NCI-H2081 treated with DMSO at 0.1 percent for 48 hours (cell line): Measurements from ENCODE around the gene PCNX2.
"Not testable (repeated sequence)": the region's sequence is repeated elsewhere in the genome, so short reads cannot be mapped to it uniquely, and the experiment has no call there.

Source experiments
- DNase-seq: peaks from one replicate; lab custom pipeline; 2025; lab: John Stamatoyannopoulos, UW

The PCNX2 gene

DNA sequence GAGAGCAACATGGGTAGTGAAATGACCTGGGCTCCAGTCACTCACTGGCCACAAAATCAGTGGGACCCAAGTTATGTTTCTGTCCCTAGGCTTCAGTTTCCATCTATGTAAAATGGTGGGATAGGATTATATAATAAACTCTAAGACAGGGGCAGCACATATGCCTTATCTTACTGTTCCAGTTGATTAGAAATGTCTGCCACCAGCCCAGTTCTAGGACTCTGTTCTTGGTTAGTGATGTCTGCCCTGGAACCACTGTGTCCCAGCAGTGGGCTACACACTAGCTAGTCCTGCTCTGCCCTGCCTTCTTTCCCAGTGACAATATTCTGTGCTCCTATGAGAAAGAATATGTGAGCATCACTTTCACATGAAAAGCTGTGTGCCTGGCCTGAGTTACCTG lies 138.3 kb downstream of the PCNX2 start:
- no peak for DNase-seq

DNA sequence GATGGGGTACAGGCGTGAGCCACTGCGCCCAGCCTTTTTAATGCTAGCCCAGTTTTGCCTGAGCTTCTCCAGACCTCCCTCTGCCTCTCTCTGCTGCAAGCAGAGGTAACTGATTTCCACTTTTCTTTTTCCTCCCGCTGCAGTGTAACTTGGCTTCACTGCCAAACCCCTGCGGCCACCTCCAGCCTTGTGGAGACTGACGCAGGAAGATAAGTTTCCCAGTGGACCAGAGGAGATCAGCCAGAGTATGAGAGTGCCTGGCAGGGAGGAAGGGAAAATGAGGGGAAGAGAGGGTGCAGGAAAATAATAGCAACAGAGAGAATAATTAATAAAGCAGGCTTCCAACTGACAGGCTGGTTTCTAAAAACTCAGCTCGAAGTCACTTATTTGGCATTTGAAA lies 143.7 kb downstream of the PCNX2 start:
- no peak for DNase-seq

DNA sequence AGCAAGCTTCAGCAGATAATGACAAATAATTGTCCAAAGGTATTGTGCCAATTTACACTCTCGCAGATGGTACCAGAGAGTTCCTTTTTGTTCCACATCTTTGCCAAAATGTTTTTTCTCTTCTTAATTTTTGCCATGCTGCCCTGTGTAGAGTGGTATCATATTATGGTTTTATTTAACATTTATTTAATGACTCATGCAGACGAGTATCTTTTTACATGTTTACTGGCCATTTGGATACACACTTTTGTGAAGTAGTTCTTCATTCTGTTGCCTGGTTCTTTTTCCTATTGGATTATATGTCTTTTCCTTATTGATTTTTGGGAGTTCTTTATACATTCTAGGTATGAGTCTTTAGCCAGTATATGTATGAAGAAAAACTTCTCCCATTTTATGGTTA lies 151.1 kb downstream of the PCNX2 start:
- DNase-seq = no peak

DNA sequence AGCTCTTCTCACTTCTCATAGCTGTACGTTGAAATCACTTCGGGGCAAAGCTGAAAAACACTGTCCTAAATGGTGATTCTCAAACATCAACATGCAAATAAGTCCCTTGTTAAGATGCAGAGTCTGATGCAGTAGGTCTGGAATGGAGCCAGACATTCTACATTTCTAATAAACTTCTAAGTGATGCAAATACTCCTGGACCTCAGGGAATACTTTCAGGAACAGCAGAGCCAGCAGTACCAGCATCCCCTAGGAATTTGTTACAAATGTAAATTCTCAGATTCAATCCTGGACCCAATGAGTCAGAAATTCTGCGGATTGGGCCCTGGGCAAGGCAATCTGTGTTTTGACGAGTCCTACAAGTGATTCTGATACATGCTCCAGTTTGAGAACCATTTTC lies 152.3 kb downstream of the PCNX2 start:
- DNase-seq = no peak

DNA sequence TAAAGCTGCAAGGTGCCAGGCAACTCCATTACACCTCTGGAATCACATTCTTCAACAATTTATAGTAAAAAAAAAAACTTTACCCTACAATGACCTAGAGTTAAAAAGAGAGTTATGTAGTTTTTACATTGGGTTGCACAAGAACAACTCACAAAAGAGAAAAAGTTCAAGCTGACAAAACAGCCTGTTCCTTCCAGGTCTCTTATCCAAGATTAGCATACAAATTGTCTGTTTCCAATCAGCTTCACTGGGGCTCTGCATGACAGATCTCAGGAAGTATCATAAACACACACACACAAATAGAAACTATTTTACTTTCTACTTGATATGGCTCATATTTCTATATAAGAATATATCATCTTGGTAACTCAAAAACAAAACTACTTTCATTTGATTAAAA lies 154.6 kb downstream of the PCNX2 start:
- DNase-seq = no peak

DNA sequence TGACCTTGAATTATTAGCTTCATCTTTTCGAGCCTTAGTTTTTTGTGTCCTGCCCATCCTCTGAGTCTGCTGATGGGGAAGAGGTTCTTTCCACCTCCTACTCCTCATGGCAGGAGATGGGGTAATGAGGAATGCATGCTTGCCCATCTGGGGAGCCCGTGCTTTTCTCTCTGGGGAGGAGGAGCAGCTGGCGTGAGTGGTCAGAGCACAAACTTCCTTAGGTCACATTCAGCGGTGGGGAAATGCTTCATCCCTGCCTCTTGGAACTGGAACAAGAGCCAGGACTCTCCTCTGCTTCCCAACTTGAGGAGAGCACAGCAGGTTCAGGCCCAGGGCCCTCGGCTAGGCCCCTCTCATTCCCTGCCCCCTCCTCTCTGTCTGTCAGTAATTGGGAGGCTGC lies 155.0 kb downstream of the PCNX2 start:
- DNase-seq = no peak

DNA sequence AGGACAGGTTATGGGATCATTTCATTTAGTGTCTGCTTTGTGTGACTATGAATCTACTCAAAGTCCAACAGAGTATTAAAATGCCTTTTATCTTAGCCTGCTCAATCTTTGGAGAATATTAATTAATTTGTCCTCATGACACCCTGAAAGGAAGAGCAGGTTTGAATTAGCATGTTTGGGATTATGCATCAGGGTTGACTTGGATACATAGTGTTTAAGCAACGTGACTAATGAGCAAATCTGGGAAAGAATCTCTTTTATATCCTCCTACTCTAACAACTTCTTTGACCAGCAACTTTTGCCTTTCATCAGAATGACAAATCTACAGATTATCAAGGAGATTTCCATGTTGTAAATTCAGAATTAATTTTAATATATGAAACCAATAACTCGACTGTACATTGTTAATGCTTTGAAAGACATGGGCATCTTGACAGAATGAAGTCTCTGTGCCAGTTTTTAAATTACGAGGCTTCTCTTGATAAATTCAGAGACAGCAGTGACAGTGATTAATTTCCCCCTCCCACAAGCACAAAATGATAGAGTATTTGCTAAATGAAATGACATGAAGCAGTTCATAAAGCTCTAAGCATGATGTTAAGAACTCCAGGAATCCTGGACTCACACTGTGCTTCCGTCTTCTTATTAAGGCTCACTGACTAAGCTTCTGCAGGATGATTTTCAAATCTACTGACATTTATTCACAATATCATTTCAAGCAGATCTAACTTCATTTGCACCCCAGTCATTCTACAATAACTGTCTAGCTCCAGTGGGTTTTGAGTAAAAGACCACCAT lies 156.5 kb downstream of the PCNX2 start:
- no peak for DNase-seq

DNA sequence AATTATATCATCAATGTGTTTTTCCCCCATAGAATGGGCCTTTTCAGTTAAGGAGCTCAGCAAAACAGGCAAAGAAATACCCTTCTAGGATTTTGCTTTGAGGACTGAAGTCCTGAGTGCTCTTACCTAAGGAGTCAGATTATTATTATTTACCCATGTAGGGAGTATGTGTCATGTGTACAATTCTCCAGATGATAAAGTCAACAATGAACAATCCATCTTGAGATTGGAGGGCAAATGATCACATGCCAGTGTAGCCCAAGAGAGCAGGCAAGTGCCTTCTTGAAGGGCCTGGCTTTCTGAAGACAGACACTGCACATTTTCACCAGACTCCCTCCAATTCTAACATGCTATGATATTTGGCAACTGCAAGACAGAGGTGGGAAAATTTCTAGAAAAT lies 159.7 kb downstream of the PCNX2 start:
- DNase-seq = no peak

DNA sequence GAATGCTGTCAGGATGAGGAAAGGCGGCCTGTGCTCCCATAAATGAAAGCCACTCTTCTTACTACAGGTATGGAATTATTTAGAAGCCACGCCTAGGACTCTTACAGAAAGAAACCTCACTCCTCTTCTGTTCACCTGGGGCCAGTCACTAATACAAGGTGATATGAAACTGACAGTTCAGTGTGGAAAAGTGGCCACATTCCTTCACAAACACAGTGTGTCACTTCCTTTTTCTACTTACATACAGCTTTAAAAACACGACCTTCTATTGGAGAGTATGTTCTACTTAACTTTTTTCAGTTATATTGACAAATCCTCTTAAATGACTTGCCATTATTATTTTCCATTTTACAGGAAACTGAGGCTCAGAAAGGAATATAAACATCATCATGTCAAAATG lies 163.1 kb downstream of the PCNX2 start:
- DNase-seq = no peak

DNA sequence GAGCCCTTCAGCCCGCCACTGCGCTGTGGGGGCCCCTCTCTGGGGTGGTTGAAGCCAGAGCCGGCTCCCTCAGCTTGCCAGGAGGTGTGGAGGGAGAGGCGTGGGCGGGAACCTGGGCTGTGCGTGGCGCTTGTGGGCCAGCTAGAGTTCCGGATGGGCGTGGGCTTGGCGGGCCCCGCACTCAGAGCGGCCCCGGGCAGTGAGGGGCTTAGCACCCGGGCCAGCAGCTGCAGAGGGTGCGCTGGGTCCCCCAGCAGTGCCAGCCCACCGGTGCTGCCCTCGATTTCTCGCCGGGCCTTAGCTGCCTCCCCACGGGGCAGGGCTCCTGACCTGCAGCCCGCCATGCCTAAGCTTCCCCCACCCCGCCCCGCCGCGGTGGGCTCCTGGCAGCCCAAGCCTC lies 166.5 kb downstream of the PCNX2 start:
- DNase-seq = not testable (repeated sequence)

DNA sequence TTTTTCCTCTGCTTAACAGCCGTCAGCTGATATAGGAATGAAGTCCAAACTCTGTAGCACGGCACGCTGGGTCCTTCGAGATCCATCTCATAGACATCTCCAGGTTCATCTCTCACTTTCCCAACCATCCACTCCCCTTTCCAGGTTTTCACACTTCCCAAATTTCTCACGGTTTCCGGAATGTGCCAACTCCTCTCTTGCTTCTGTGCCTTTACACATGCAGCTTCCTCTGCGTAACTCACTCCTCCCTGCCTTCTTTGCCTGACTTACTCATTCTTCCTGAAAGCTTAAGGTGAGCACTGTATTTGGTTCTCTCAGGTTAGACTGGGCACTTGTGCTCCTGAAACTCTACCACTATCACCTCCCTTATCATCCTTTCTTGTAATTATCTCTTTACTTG lies 168.4 kb downstream of the PCNX2 start:
- DNase-seq = no peak

DNA sequence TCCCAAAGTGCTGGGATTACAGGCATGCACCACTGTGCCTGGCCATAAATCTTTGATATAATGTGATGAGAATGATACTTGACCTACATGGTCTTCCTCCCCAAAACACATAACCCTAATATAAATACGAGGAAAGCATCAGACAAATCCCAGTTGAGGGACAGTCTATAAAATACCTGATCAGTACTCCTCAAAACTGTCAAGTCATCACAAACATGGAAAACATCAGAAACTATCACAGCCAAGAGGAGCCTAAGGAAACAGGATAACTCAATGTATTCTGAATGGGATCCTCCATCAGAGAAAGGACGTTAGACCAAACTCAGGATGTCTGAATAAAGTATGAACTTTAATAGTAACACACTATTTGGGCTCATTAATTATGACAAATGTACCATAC lies 172.7 kb downstream of the PCNX2 start:
- no peak for DNase-seq

DNA sequence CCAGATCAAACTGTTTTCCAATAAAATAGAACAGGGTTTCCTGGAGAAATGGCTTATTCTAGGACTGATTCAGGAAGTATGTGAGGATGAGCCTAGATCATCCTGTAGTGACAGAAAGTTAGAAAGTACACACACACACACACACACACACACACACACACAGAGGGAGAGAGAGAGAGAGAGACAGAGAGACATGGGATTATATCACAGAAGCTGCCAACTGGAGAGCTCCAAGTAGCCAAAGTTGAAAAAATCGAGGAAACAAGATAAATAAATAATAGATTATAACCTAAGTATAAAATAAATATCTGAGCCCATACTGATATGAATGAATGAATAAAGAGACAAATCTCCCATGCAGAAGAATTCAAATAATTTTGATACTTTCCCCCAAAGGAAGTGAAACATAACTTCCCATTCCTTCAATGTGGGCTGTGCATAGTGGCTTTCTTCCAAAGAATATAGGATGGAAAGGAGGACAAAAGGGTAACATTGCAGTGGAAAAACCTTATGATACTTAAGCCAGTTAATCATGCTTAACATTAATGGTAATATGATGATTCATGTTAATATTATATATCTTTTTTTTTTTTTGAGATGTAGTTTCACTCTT lies 173.5 kb downstream of the PCNX2 start:
- no peak for DNase-seq

DNA sequence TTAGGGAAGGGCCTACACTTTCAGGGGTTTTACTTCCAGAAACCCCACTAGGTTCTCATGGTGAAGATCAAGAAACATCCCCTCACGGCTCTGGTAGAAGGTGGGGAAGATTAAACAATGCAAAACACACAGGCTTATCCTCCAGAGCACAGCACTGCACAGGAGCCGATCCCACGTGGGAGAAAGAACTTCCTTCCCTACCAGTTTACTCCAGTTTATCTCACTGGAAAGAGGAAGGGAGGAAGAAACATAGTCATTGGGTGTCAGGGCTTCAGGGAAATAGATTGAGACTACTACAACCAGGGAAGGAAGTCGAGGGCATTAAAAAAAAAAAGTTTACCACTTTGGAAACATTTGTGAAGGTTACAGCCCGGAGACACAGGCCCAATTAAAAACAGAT lies 180.7 kb downstream of the PCNX2 start:
- DNase-seq = no peak

DNA sequence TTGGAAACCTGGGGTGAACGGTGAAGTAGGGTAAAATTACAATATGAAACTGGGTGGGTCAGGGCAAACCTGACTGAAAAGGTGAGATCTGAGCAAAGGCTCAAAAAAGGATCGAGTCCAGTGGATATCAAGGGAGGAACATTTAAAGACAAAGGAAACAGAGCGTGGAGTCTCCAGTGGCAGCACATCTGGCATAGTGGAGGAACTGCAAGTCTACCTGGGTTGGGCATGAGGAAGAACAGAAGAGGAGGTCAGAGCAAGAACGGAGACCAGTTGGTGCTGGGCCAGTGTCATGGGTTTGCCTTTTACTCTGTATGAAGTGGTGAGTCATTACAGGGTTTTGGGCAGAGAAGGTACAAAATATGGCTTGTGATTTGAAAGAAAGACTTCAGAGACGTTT lies 181.4 kb downstream of the PCNX2 start:
- no peak for DNase-seq

DNA sequence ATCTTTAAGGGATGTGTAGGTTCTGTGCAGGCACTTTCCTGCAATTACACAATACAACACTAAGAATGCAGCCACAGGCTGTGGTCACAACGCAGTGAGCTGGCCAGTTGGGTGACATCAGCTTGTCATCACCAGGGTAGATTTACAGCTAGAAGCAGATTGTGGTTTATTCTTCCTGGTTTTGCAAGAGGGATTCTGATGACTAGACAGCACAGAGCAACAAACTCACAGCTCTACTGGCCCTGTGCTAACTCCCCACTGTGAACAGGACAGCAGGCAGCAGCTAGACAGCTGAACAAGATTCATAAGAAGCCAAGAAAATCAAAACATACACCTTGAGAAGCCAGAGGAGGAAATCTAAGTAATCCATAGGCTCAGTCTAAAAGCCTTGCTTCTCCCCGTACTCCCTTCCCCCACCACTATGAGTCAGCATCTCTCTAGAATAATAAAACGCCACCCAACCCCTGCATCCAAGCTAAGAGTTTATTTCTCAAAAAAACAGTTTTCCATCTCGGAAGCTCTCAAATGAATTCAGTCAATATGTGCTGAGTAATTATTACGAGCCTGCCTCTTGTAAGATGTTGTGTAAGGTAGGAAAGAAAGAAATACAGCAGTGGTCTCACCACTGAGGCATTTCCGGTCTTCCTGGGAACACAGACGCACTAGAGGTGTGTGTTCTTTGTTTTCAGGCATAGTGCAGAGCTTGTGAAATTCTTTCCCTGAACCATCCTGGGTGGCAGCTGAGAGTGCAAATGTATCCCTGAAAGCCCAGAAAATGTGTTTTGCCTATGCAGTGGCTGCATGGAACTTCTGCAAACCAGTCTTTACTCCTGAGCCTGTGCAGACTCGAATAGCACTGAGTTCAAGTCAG lies 182.3 kb downstream of the PCNX2 start:
- no peak for DNase-seq

DNA sequence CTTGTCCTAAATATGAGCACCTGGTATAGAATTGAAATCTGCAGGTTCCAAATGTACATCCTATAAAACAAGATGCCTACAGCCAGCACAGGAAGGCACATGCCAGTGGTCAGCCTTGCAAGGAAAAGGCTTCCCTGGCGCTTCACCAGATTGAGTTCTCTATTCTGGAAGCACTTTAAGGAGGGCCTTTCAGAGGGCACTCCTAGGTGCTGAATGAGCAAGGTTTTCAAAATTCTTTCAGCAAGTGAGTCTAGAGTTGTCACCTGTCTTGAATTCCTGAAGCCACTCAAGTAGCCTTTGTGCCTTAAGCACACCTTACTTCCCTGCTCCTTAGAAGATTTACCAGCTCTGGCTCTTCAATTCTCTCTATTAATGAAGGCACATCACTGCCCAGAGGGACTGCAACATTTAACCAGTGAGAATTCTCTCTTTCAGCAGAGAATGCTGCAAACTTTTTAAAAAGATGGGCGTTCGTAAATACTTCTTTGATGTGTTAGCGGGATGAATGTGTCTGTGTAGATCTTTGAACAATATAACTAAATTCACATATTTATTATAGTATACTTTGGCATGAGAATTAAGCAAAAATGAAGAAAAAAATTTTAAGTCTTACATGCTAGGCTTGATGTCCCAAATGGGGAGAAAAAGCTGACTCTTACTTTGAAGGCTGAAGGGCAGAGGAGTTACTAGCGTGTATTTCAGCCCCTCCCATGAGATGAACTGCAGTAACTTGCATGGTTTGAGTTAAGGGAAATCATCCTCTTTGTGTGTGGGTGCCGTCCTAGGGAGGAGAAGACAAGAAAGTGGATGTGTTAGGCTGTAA lies 183.1 kb downstream of the PCNX2 start:
- DNase-seq = no peak

DNA sequence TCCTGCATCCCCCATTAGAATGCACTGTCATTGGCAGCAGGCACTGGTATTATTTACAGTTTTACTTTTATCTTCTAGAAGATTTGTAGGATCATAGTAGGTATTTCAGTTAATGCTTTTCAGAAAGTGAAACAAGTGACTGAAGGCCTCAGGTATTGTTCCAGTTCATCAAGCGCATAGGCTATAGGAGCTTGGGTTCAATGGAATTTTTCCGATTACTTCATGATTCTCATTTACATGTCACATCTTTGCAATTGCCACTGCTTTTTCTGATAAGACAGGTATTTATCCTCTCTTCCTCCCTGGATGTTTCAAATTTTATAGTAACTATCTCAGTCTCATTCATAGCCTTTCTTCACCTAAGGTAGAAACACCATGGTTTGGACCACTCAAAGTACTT lies 183.8 kb downstream of the PCNX2 start:
- DNase-seq = no peak

DNA sequence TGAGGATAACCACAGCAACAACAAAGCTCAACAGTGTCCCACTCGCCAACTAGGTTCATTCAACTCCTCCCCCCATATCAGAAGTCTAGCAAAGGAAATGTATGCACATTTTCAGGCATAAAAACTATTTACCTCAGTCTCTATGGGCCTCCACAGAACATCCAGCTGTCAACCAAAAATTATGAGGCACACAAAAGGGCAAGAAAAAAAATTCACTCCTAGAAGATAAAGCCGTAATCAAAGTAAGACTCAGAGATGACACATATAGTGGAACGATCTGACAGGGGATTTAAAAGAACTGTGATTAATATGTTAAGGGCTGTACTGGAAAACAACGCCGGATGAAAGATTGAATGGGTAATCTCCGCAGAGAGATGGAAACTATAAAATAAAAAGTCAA lies 186.4 kb downstream of the PCNX2 start:
- DNase-seq = no peak

DNA sequence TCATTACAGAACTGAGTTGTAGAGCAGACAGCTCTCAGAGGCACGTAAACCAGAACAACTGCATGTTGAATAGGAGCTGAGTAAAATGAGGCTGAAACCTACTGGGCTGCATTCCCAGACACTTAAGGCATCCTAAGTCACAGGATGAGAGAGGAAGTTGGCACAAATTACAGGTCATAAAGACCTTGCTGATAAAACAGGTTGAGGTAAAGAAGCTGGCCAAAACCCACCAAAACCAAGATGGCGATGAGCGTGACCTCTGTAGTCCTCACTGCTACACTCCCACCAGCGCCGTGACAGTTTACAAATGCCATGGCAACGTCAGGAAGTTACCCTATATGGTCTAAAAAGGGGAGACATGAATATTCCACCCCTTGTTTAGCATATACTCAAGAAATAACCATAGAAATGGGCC lies 187.8 kb downstream of the PCNX2 start:
- DNase-seq = not testable (repeated sequence)

DNA sequence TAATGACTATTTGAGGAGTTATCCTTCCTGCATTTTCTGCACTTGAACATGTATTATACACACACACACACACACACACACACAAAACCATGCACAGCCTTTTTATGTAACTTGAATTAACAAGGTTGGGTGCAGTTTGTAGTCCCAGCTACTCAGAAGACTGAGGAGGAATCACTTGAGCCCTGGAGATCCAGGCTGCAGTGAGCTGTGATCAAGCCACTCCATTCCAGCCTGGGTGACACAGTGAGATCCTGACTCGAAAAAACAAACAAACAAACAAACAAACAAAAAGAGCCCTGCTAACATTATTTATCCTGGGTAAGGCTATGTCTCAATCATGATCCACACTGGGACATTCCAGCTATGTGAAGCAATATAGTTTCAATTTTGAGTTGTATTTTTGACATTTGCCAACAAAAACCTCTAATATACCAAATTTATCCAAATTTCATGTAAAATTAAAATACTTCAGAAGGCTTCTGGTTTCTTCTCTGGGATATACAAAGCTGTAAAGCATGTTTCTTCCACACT lies 188.3 kb downstream of the PCNX2 start:
- no peak for DNase-seq

DNA sequence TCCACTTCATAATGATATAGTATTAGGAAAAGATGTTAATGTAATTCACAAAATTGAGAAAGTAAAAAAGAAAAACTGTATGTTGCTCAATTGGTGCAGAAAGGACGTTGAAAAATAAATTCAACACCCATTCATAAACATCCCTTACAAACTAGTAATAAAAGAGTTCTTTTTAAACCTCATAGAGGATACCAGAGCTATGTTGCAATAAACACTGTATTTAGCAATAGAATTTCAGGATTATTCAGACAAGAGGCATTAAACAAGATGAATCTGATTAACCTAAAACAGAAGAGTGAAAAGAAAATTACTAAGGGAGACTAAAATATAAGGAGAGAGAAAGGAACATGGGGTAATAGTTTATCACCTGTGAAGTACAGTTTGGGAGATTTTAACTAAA lies 190.3 kb downstream of the PCNX2 start:
- no peak for DNase-seq
